Eye (tissue), 1 donor: ENCODE results near the gene FLII.
"Not testable (repeated sequence)": the region's sequence is repeated elsewhere in the genome, so short reads cannot be mapped to it uniquely, and the experiment has no call there.

Experiments used
- DNase-seq: peaks from one replicate; pipeline ENCODE4 v3.0.0-alpha.2; 2015

Gene FLII

GRCh38 chr17:18217412-18218015 lies 41.0 kb downstream of the FLII start:
- DNase-seq, result peak; percentile 89

- not testable (repeated sequence) for DNase-seq
Measured at GRCh38 chr17:18216906-18217305, 41.6 kb downstream of the FLII start.

DNA sequence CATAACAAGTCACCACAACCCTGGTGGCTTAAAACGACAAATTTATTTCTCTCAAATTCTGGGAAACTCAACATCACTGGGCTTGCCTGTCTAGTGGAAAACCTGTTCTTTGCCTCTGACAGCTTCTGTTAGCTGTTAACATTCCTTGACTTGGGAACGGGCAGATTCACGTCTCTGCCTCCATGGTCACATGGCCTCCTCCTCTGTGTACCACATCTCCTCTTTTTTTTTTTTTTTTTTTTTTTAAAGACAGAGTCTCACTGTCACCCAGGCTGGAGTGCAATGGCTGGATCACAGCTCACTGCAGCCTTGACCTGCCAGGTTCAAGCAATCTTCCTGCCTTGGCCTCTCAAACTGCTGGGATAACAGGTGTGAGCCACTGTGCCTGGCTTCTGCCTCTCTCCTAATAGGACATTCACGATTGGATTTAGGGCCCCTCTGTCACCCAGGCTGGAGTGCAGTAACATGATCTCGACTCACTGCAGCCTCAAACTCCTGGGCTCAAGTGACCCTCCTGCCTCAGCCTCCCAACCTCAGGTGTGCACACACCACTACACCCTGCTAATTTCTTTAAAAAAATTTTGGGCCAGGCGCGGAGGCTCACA lies 44.8 kb downstream of the FLII start:
- no peak for DNase-seq

DNA sequence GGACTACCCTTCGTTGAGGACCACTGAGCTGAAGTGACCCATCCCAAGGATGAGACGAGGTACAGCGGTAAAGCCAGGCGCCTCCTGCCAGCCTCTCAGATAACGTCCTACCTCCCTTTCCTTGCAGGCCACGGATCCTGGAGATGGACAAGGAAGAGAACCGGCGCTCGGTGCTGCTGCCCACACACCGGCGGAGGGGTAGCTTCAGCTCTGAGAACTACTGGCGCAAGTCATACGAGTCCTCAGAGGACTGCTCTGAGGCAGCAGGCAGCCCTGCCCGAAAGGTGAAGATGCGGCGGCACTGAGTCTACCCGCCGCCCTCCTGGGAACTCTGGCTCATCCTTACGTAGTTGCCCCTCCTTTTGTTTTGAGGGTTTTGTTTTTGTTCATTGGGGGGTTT lies 50.4 kb downstream of the FLII start:
- no peak for DNase-seq

DNA sequence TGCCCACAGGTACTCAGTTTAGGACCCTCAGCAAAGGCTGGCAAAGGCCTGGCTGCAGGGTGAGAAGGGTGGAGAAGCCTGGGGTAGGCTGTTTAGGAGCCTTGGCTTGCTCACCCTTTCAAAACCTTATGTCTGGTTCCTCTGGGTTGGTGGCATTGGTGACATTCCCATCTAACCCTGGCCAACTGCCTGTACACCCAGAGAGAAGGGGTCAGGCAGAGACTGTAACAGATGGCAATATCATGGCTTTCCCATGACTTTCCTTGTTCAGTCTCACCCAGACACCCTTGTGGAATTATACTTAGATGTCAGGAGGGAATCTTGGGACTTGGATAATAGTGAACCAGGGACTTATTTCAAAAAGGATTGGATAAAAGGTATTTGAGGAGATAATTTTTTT lies 51.6 kb downstream of the FLII start:
- no peak for DNase-seq

DNA sequence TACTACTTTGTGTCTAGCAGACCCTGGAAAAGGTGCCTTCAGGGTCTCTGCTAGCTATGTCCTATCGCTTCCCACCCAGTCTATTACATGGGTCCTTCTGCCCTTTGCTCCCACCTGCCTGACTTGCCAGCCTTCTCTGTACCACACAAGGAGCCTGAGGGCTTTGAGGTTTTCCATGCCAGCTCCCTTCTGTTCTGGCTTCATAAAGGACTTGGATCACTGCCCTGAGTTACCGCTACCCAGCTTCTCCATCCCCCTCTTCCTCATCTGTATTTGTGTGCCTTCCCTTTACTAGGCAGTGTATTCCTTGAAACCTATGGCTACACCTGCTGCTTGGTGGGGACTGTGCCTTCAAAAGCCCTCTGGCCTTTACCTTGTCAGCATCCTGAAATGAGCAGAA lies 52.7 kb downstream of the FLII start:
- no peak for DNase-seq

DNA sequence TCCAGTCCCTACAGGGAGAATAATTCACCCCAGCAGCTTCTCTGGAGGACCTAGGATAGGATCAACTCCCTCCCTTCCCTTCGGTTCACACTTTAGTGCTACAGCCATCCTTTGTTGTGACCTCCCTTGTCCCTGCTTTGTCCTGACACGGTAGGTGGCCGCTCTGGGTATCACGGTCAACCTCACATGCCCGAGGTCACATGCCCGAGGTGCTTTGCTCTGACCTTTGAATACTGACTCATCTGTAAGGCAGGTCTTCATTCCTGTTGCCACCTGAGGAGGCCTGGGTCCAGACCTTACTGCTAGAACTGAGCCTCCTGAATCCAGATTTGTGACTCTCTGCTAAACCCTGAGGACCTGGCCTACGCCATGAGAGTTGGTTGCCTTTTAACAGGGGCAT lies 55.2 kb downstream of the FLII start:
- DNase-seq, result no peak

DNA sequence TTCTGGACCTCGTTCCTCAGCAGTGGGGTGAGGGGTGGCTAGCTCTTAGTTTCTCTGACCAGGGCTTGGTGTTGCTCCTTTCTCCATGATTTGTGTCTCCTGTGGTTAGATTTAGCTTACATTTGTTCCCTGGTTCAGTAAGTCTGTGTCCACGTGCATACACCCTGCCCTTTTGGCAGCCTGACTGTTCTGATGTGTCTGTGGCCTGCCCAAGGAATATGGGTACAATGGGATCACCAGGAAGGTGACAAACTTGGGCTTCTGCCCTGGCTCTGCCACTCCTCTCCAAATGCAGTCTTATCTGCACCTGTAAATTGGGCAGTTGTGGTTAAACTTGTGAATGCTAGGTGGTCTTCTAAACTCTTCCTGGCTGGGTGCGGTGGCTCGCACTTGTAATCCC lies 57.4 kb downstream of the FLII start:
- no peak for DNase-seq

- DNase-seq, result no peak
Measured at GRCh38 chr17:18198530-18198929, 60.0 kb downstream of the FLII start.

GRCh38 chr17:18197535-18198194 lies 60.9 kb downstream of the FLII start:
- no peak for DNase-seq

- no peak for DNase-seq
Measured at GRCh38 chr17:18195246-18195645, 63.3 kb downstream of the FLII start.
